HFFc6 (cell line): ENCODE data around the gene F5. TPM values are rescaled to one million over a fixed set of nuclear protein-coding genes. Genes with fewer than 3 reads are reported as not detected.
A peak's percentile ranks its signal among the peaks of the same experiment; 100 is the strongest.

Experiments used
- DNase-seq: peaks from one replicate; pipeline ENCODE4 v3.0.0-alpha.2; 2018
- H3K27ac Mint-ChIP-seq: 2 replicates; pipeline ENCODE4 v1.8.0; 2020; ENCODE audit warnings: mild to moderate bottlenecking, mixed read lengths
- H3K27me3 Mint-ChIP-seq: 2 replicates; pipeline ENCODE4 v1.8.0; 2021; ENCODE audit warnings: mild to moderate bottlenecking, moderate library complexity, mixed read lengths; ENCODE audit not compliant: insufficient read depth
- H3K36me3 Mint-ChIP-seq: 2 replicates; pipeline ENCODE4 v1.8.0; 2021; ENCODE audit warnings: low read depth, mixed read lengths
- H3K4me1 Mint-ChIP-seq: 2 replicates; pipeline ENCODE4 v1.8.0; 2020; ENCODE audit warnings: low read depth, mixed read lengths
- H3K4me3 Mint-ChIP-seq: 2 replicates; pipeline ENCODE4 v1.8.0; 2020; ENCODE audit warnings: mild to moderate bottlenecking, moderate library complexity, mixed read lengths
- H3K9me3 Mint-ChIP-seq: 2 replicates; pipeline ENCODE4 v1.8.0; 2020; ENCODE audit warnings: mild to moderate bottlenecking, mixed read lengths
- total RNA-seq, 6 experiments: library from RNA; stranded (reverse); fragmentation: NEBNext Ultra II Directional; extraction: Animal tissue kit (Norgen Biotek cat#: 25700); gene quantifications; 2 replicates in 1 of 6; 3 replicates in 5 of 6; pipeline ENCODE4 v1.2.3, GENCODE V29; 2021
- TF ChIP-seq, protein P1 (sequence below): fragments of 200-600 bp; sonication (generic); IDR thresholded peaks from 2 replicates; pipeline ENCODE4 v1.5.0; 2021; ENCODE audit warnings: antibody characterized with exemption, mild to moderate bottlenecking

The F5 gene
- total RNA-seq, 6 experiments from 2014 or later = not detected

- H3K4me3 Mint-ChIP-seq = no peak overlapping the region
- peak; percentile 30 for DNase-seq
- H3K4me1 Mint-ChIP-seq = no peaks in the 10 kb centered on the region
- H3K27me3 Mint-ChIP-seq = peaks cover 1% of the 10 kb centered on the region; the same call in 1 of the 2 replicates
- no peak overlapping the region for H3K27ac Mint-ChIP-seq
- no peaks in the 10 kb centered on the region for H3K9me3 Mint-ChIP-seq
- H3K36me3 Mint-ChIP-seq = no peaks in the 10 kb centered on the region
- TF ChIP-seq, protein P1, sequence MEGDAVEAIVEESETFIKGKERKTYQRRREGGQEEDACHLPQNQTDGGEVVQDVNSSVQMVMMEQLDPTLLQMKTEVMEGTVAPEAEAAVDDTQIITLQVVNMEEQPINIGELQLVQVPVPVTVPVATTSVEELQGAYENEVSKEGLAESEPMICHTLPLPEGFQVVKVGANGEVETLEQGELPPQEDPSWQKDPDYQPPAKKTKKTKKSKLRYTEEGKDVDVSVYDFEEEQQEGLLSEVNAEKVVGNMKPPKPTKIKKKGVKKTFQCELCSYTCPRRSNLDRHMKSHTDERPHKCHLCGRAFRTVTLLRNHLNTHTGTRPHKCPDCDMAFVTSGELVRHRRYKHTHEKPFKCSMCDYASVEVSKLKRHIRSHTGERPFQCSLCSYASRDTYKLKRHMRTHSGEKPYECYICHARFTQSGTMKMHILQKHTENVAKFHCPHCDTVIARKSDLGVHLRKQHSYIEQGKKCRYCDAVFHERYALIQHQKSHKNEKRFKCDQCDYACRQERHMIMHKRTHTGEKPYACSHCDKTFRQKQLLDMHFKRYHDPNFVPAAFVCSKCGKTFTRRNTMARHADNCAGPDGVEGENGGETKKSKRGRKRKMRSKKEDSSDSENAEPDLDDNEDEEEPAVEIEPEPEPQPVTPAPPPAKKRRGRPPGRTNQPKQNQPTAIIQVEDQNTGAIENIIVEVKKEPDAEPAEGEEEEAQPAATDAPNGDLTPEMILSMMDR = peak; percentile 67
These were observed 15.0 kb upstream of the F5 start for GRCh38 chr1:169601096-169601881.

- DNase-seq = peak; percentile 16
- no peaks in the 10 kb centered on the region for H3K36me3 Mint-ChIP-seq
- H3K27me3 Mint-ChIP-seq = peaks cover 5% of the 10 kb centered on the region
- no peaks in the 10 kb centered on the region for H3K4me1 Mint-ChIP-seq
- no peaks in the 10 kb centered on the region for H3K9me3 Mint-ChIP-seq
- H3K27ac Mint-ChIP-seq = no peak overlapping the region
- no peak overlapping the region for H3K4me3 Mint-ChIP-seq
- TF ChIP-seq, protein P1 = no peak
These were observed 9.8 kb upstream of the F5 start for GRCh38 chr1:169595764-169596711.

- no peak overlapping the region for H3K4me3 Mint-ChIP-seq
- no peaks in the 10 kb centered on the region for H3K4me1 Mint-ChIP-seq
- no peaks in the 10 kb centered on the region for H3K9me3 Mint-ChIP-seq
- no peak overlapping the region for H3K27ac Mint-ChIP-seq
- H3K36me3 Mint-ChIP-seq = no peaks in the 10 kb centered on the region
- TF ChIP-seq, protein P1 = no peak
- peaks cover 4% of the 10 kb centered on the region for H3K27me3 Mint-ChIP-seq
- no peak for DNase-seq
These were observed 8.1 kb upstream of the F5 start for GRCh38 chr1:169594391-169594790.

DNA sequence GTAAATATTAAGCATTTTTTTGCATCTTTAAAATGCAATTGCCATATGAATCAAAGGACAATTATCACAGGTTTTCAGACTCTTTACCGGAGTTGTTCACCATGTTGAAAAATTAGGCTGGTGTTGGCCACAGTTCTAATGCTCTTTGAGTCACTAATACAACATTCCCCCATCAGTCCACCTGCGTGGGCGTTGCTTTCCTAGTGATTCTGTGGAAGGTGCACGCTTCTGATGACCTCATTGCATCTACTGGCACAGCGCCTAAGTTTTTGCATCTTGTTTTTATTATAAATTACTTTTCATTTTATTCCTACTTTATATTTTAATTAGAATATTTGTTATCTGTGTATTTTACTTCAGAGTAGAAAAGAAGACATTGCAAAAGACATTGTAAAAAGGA lies 4.7 kb upstream of the F5 start:
- peaks cover 1% of the 10 kb centered on the region for H3K27me3 Mint-ChIP-seq
- no peak for DNase-seq

DNA sequence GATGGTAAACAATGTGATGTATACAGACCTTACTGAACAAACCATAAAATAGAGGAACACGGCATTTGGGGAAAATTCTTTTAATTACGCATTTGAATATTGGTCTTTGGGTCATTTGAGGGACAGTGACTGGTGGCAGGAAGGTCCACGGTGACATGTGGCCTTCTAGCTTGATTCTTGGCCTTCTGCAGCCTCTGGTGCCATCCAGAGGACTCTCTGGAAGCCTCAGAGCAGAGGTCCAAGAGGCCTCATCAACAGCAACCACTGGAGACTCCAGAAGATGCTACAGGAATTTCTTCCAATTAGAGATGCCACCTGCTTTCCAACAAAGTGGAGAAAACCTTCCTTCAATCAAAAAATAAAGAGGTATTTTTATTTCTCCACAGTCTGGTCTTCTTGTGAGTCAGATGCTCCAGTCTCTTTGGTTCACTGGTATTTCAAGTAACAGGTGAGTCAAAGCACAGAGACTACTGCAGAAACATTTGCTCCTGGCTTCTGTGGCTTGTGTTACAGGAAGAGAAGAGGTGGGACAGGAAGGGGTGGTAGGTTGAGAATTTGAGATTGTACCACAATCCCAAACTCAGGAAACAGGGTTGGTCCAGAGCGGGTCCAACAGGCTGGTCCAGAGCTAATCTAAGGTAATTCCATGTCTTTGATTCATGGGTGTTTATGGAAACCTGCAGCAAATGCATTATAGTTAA lies 2.7 kb upstream of the F5 start:
- DNase-seq = no peak
- no peaks in the 10 kb centered on the region; the same call in 1 of the 2 replicates for H3K27me3 Mint-ChIP-seq
- H3K36me3 Mint-ChIP-seq = no peaks in the 10 kb centered on the region
- no peak overlapping the region for H3K4me3 Mint-ChIP-seq
- TF ChIP-seq, protein P1 = no peak
- no peaks in the 10 kb centered on the region for H3K4me1 Mint-ChIP-seq
- no peak overlapping the region for H3K27ac Mint-ChIP-seq
- H3K9me3 Mint-ChIP-seq = no peaks in the 10 kb centered on the region

More for the DNA sequence above, 4.7 kb upstream of the F5 start:
- no peak overlapping the region for H3K4me3 Mint-ChIP-seq
- no peak overlapping the region for H3K27ac Mint-ChIP-seq
- no peaks in the 10 kb centered on the region for H3K9me3 Mint-ChIP-seq
- TF ChIP-seq, protein P1 = no peak
- no peaks in the 10 kb centered on the region for H3K36me3 Mint-ChIP-seq
- H3K4me1 Mint-ChIP-seq = no peaks in the 10 kb centered on the region
